Dendritic cell treated with granulocyte-macrophage colony-stimulating factor and Interleukin-4, amounts not matched to agents 40 ng/mL and 50 ng/mL, for 4 days (primary cell): Measurements from ENCODE around the gene TRAK1.

ENCODE experiments used
- H3K27ac Mint-ChIP-seq: one replicate; pipeline ENCODE4 v1.8.0; 2022; ENCODE audit warnings: mild to moderate bottlenecking, mixed read lengths
- H3K27me3 Mint-ChIP-seq: one replicate; pipeline ENCODE4 v1.8.0; 2022; ENCODE audit warnings: mild to moderate bottlenecking, mixed read lengths
- H3K36me3 Mint-ChIP-seq: one replicate; pipeline ENCODE4 v1.8.0; 2022; ENCODE audit warnings: low read depth, mixed read lengths
- H3K4me1 Mint-ChIP-seq: one replicate; pipeline ENCODE4 v1.8.0; 2022; ENCODE audit warnings: low read depth, mixed read lengths
- H3K4me3 Mint-ChIP-seq: one replicate; pipeline ENCODE4 v1.8.0; 2022; ENCODE audit warnings: mild to moderate bottlenecking, moderate library complexity, mixed read lengths
- H3K9me3 Mint-ChIP-seq: one replicate; pipeline ENCODE4 v1.8.0; 2022; ENCODE audit warnings: mixed read lengths
- intact Hi-C: fragments of 100-400 bp; cut with micrococcal nuclease; formaldehyde crosslinking; loops from one replicate; pipeline ENCODE4 v1.15.0; 2022

The TRAK1 gene

DNA sequence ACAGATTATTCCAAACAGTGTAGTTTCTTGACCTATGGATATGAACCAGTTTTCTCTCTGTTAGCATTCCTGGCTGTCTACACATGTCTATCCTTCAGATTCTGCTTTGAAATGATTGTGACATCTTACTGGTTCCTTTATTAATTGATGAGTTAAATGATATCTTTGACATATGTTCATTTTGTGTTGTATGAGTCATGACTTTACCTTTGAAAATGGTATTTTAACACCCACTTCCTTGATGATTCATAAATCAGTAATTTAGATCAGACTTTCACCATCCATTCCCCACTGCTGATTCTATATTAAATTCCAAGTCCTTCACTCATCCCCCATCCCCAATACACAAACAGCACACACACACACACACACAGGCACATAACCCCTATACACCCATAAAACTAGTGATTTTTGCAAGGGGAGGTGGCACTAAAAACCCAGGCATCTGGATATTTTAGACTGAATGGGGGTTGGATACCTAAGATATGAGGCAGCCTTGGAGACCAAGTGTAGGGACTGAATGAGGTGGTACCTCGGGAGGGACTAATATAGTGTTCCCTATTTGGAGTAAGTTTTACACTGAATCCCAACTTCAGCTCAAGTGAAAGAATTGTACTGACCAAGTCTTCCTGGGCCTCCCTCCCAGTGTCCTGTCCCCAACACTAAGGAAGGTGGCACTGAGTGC, 165.1 kb downstream of the TRAK1 start:
- no peak overlapping the region for H3K27ac Mint-ChIP-seq
- intact Hi-C loops: no loop called here
- no peaks in the 10 kb centered on the region for H3K36me3 Mint-ChIP-seq
- no peaks in the 10 kb centered on the region for H3K4me1 Mint-ChIP-seq
- no peaks in the 10 kb centered on the region for H3K9me3 Mint-ChIP-seq
- peaks cover 35% of the 10 kb centered on the region for H3K27me3 Mint-ChIP-seq
- H3K4me3 Mint-ChIP-seq: no peak overlapping the region

DNA sequence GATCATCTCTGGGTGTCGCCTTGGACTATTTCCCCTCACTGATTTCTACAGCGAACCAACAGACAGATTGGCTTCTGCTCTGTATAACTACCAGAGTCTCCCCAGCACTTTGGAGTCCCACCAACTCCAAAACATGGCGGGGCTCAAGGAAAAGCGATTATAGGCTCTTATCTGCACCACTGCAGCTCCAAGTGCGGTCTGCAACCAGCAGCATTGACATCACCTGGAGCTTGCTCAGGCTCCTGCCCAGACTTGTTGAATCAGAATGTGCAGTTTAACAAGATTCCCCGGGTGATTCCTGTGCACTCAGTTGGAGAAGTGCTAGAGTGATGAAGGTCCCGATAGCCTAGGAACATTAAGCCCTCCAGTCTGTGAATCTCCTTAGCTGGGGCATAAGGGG, 165.8 kb downstream of the TRAK1 start:
- Mint-ChIP-seq H3K4me3 (no peak overlapping the region), H3K4me1 (no peaks in the 10 kb centered on the region), H3K36me3 (no peaks in the 10 kb centered on the region), H3K27ac (no peak overlapping the region), H3K9me3 (no peaks in the 10 kb centered on the region), H3K27me3 (peaks cover 38% of the 10 kb centered on the region)
- intact Hi-C loops: no loop called here

DNA sequence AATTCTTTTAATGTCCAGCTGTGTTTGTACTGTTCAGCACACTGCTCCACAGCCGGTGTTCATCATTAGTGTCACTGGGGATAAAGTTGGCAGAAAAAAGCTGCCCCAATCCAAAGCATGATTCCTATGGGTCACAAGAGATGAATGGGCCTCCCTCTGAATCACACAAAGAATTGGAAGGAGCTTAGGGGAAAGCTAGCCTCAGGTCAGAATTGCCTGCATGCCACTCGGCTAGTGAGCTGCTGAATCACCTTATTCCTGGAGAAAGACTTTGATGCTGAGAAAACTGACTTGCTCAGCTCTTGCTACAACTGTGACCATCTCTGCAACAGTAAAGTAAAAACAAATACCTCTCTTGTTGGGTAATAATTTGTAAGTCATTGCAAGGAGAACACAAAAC, 171.4 kb downstream of the TRAK1 start:
- intact Hi-C loops: no loop called here
- H3K4me3 Mint-ChIP-seq: no peak overlapping the region
- no peaks in the 10 kb centered on the region for H3K36me3 Mint-ChIP-seq
- no peaks in the 10 kb centered on the region for H3K9me3 Mint-ChIP-seq
- H3K27ac Mint-ChIP-seq: no peak overlapping the region
- peaks cover 7% of the 10 kb centered on the region for H3K4me1 Mint-ChIP-seq
- peaks cover 73% of the 10 kb centered on the region for H3K27me3 Mint-ChIP-seq

DNA sequence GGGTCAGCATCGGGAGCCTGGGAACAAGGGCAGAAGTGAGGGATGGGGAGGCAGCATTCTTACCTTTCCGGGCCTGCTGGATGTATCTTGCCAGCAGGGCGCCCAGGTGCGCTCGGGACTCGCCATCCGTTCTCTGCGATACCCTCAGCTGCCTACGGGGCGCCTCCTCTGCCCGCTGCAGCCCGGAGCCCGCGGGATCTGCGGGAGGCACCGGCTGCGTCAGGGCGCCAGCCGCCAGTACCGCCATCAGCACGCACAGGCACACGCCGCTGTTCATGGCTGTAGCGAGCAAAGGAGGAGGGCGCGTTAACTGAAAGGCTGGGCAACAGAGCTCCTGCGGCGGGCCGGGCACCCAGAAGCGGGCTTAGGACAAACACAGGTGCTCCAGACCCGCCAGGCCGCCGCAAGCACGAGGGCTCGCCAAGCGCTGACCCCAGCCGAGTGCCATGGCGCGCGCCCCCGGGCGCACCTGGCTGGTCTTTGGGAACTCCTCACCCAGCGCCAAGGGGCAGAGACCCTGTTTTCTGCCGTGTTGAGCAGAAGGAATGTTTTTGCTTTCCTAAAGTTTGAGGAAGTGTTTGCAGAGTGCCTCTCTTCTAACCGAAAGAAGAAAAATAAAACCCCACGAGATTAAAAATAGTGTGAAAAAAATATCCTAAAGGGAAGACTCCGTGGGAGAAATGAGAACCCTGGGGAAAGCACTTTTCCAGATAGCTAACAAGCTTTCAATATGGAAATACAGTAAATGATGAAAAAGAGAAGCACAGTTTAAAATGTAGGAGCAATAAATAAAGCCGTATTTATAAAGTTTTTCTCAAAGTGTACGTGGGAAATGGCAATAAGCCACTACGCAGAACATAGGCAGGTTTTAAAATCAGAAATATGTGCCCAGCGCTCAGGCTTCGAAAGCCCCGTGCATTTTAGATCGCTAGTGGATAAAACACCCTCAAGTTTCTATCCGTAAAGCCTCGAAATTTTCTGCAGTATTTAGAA, 172.5 kb downstream of the TRAK1 start:
- H3K36me3 Mint-ChIP-seq: no peaks in the 10 kb centered on the region
- no peak overlapping the region for H3K27ac Mint-ChIP-seq
- peaks cover 7% of the 10 kb centered on the region for H3K4me1 Mint-ChIP-seq
- H3K27me3 Mint-ChIP-seq: peaks cover 77% of the 10 kb centered on the region
- no peaks in the 10 kb centered on the region for H3K9me3 Mint-ChIP-seq
- intact Hi-C loops: no loop called here
- H3K4me3 Mint-ChIP-seq: no peak overlapping the region

DNA sequence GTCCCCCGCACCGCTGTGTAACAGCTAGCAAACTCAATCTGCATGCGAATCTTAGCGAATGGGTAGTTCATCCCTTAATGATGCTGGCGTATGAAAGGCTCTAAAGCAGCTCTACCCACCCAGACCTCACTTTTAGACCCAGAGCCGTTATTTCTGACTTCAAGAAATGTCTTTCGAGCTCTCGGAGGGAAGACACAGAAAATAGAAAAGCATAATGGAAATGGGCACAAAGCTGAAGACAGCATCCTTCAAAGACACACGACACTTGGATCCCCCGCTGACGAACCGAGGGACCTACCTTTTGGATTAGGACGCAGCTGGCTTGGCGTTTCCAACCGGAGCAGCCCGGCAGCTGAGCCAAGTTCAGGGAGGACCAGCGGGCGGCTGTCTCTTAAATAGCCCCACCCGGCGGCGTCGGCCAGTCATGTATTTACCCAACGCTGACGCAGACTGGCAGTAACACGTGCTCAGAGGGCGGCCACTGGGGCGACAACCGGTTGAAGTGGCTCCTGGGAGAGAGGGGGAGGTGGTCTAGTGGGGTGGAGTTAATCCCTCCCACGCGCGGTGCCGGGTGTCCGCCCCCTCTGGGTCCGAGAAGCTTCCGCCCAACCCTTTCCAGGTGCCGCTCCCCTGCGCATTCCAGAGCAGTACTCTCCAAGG, 173.4 kb downstream of the TRAK1 start:
- Mint-ChIP-seq H3K4me3 (no peak overlapping the region), H3K36me3 (no peaks in the 10 kb centered on the region), H3K27ac (no peak overlapping the region), H3K9me3 (no peaks in the 10 kb centered on the region), H3K4me1 (peaks cover 7% of the 10 kb centered on the region), H3K27me3 (peaks cover 85% of the 10 kb centered on the region)
- intact Hi-C loops: no loop called here

DNA sequence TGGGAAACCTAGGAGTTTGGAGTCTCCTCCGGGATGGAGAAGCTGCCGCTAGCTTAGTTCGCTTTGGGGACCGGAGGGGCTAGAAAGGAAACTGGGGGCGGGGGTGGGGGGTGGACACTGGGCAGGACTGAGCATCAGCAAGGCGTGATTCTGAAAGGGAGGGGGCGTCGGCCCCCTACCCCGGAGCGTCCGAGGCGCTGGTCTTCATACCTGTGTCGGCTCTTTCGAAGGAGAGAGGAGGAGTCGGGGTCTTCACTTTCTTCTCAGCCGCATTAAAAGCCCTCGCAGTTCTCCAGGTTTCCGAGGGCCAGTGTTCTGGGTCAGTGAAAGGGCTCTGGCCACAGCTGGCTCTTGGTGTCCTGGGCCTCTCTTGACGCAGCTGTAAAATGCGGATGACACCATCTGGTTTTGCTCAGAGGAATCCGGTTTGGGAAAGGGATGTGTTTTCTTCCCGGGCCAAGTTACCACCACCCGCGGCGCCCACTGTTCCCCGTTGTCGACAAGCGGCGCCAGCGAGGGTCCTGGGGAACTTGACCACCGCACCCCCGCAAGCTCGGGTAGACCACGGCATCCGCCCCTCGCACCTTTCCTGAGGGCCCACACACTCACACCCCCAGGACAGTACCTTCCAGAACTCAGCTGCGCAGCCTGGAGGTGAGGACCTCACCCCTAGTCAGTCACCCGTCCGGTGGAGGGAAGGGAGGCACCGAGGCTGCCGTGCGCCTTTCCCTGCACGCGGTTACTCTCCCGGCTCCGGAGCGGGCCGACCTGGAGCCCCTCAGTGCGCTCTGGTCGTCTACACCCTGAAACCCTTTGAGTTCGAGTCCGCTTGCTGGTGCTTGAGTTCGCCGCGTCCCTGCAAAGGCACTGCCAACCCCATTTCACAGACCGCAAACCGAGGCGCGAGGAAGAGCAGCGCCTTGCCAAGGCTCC, 174.2 kb downstream of the TRAK1 start:
- H3K27me3 Mint-ChIP-seq: peaks cover 82% of the 10 kb centered on the region

DNA sequence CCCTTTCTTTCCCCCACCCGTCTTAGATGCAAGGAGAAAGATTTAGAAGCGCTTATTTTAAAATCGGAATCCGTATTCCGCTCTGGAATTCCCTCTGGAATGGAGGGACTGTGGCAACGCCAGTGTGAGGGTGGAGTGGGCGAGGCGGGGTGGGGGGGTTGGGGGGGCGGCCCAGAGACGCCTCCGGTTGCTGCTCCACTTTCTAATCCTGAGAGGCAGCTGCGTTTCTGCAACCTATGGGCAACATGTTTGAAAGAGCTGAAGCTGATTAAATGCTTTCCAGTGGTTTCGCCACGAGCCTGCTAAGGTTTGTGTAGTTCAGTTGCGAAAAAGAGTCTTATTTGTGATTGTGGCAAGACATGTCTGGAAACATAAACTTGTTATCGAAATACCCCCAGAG, 174.9 kb downstream of the TRAK1 start, which contains the start of gene CCK:
Gene CCK, minus strand, starts transcription at position 101 of the 400 bp plus-strand sequence. CDS start 2,555 bp downstream, outside the sequence.
- H3K27me3 Mint-ChIP-seq: peaks cover 77% of the 10 kb centered on the region
- H3K27ac Mint-ChIP-seq: no peak within 1 kb of the TSS
- peaks cover 7% of the 10 kb centered on the region for H3K4me1 Mint-ChIP-seq
- intact Hi-C loops: no loop called here
- H3K9me3 Mint-ChIP-seq: no peaks in the 10 kb centered on the region
- no peaks in the 10 kb centered on the region for H3K36me3 Mint-ChIP-seq
- H3K4me3 Mint-ChIP-seq: no peak within 1 kb of the TSS

More for the DNA sequence above, 174.2 kb downstream of the TRAK1 start:
- Mint-ChIP-seq H3K4me3 (no peak overlapping the region), H3K4me1 (peaks cover 7% of the 10 kb centered on the region), H3K9me3 (no peaks in the 10 kb centered on the region), H3K27ac (no peak overlapping the region), H3K36me3 (no peaks in the 10 kb centered on the region)
- intact Hi-C loops: no loop called here

DNA sequence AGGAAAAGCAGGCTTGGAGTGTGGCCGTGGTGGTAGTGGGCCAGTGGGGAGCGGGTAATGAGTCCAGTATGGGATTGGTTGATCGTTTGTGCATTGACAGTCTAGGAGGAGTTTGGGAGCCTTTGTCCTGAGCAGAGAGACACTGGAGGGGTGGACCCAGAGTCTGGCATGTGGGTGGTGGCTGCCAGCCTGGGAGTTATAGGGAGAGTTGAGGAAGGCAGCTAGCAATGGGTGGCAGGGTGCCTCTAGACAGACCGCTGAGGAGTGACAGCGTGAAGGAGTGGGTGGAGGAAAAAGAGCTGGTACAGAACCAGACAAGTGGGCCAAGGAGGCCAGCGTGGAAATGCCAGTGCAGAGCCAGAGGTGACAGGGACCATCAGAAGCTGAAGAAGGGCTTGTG, 176.7 kb downstream of the TRAK1 start:
- intact Hi-C loops: no loop called here
- Mint-ChIP-seq H3K27me3 (peaks cover 63% of the 10 kb centered on the region), H3K9me3 (no peaks in the 10 kb centered on the region), H3K27ac (no peak overlapping the region), H3K4me3 (no peak overlapping the region), H3K4me1 (peaks cover 7% of the 10 kb centered on the region), H3K36me3 (no peaks in the 10 kb centered on the region)

DNA sequence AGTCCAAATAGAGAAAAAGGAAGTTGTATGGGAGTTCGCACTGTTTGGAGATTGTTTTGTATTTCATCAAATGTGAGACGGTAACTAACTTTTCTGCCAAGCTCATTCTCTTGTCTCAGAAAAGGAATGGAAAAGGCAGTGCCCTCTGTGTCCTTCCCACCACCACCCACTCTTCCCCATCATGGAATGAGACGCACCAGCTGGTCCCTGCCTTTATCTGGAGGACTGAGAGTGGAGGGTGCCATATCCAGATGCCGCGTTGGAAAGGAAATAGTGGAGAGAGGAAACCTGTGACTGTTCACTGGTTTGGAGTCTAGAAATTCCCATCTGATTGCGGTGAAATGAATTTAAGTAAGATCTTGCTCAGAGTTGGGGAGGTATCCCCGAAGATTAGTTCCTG, 178.5 kb downstream of the TRAK1 start:
- intact Hi-C loops: no loop called here
- no peak overlapping the region for H3K4me3 Mint-ChIP-seq
- no peaks in the 10 kb centered on the region for H3K36me3 Mint-ChIP-seq
- no peaks in the 10 kb centered on the region for H3K4me1 Mint-ChIP-seq
- peaks cover 48% of the 10 kb centered on the region for H3K27me3 Mint-ChIP-seq
- H3K9me3 Mint-ChIP-seq: no peaks in the 10 kb centered on the region
- H3K27ac Mint-ChIP-seq: no peak overlapping the region

DNA sequence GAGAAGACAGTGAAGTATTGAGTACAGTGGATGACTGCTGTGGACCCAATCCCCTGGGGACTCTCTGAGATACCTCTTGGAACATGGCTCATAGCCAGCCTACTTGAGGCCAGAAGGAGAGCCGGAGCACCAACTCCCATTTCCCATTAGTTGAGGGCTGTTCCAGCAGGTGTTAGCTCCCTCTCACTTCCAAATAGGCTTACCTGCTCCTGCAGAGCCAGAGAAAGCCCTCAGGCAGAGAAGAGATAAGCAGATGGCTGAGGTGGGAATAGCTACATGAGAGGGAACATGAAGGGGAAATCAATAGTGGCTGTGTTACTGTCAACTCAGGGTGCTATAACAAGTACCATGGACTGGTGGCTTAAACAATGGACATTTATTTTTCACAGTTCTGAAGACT, 179.4 kb downstream of the TRAK1 start:
- Mint-ChIP-seq H3K27me3 (peaks cover 39% of the 10 kb centered on the region), H3K4me3 (no peak overlapping the region), H3K4me1 (no peaks in the 10 kb centered on the region), H3K27ac (no peak overlapping the region), H3K36me3 (no peaks in the 10 kb centered on the region), H3K9me3 (no peaks in the 10 kb centered on the region)
- intact Hi-C loops: no loop called here

DNA sequence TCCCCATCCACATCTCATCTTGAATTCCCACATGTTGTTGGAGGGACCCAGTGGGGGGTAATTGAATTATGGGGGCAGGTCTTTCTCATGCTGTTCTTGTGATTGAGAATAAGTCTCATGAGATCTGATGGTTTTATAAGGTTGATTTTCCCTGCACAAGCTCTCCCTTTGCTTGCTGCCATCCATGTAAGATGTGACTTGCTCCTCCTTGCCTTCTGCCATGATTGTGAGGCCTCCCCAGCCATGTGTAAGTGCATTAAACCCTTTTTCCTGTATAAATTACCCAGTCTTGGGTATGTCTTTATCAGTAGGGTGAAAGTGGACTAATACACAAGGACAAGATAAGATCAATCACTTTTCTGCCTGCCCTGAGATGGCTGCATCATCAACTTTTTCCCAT, 180.6 kb downstream of the TRAK1 start:
- no peak overlapping the region for H3K27ac Mint-ChIP-seq
- no peaks in the 10 kb centered on the region for H3K4me1 Mint-ChIP-seq
- H3K4me3 Mint-ChIP-seq: no peak overlapping the region
- intact Hi-C loops: no loop called here
- H3K27me3 Mint-ChIP-seq: peaks cover 30% of the 10 kb centered on the region
- no peaks in the 10 kb centered on the region for H3K36me3 Mint-ChIP-seq
- H3K9me3 Mint-ChIP-seq: no peaks in the 10 kb centered on the region

DNA sequence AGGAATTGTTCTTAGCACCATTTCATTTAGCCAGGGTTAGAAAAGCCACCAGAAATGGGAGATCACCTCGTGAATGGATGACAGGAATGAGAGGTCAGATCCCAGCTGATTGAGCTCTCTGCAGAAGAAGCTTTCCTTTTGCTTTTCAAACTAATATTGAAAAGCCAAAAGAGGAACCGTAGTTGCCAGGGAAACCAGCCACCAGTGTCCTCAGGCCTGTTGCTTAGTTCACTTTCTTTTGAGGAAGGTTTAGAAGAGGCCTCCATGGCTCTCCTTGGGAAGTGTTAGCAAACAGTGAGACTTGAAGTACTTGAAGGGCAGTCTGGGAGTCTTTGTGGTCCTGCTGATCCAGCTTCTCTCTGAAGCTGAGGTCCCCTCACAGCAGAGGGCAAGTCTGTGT, 182.2 kb downstream of the TRAK1 start:
- Mint-ChIP-seq H3K27me3 (peaks cover 16% of the 10 kb centered on the region), H3K4me3 (no peak overlapping the region), H3K27ac (no peak overlapping the region), H3K36me3 (no peaks in the 10 kb centered on the region), H3K9me3 (no peaks in the 10 kb centered on the region), H3K4me1 (no peaks in the 10 kb centered on the region)
- intact Hi-C loops: no loop called here

DNA sequence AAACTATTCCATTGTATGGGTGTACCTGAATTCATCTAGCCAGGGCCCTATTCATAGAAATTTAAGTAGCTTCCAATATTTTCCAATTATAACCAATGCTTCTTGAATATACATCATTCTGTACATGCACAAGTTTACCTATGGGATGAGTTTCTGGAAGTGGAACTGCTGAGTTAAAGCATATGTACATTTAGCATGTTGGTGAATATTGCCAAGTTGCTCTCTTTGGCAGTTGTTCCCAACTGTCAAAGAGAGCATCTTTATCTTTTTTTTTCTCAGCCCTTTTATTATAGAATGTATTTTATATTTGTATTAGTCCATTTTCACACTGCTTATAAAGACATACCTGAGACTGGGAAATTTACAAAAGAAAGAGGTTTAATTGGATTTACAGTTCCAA, 183.1 kb downstream of the TRAK1 start:
- Mint-ChIP-seq H3K36me3 (no peaks in the 10 kb centered on the region), H3K4me1 (no peaks in the 10 kb centered on the region), H3K27ac (no peak overlapping the region), H3K9me3 (peaks cover 4% of the 10 kb centered on the region), H3K27me3 (peaks cover 9% of the 10 kb centered on the region), H3K4me3 (no peak overlapping the region)
- intact Hi-C loops: no loop called here
